ENCODE data around the gene CYP1A2. TPM values are rescaled to one million over a fixed set of nuclear protein-coding genes. Genes with fewer than 3 reads are reported as not detected.

CYP1A2 gene
- total RNA-seq, 2 experiments from 2014 or later: not detected

GRCh38 chr15:74724570-74725224 lies 23.9 kb upstream of the CYP1A2 start:
- CTCF ChIA-PET: interaction anchor here (0.6 to 1.1 kb wide), 2 partner anchors 9 to 86 kb away, joined by 3 to 4 read pairs; no protein-coding TSS in a partner anchor
- Mint-ChIP-seq H3K27me3 (peaks cover under 1% of the 10 kb centered on the region), H3K27ac (no peak overlapping the region), H3K4me1 (ENCODE audit: low read depth) (peaks cover 5% of the 10 kb centered on the region), H3K9me3 (no peaks in the 10 kb centered on the region), H3K36me3 (ENCODE audit: low read depth) (no peaks in the 10 kb centered on the region), H3K4me3 (peak overlapping the region; percentile 86)
- DNase-seq: peak in 1 of 14 experiments; percentile 20
- H3K9me3 ChIP-seq (ENCODE audit: control insufficient read depth in 1 of 2, insufficient read depth in 1 of 2, low read length in 2 of 2): no peaks in the 10 kb centered on the region
- no peak for TF ChIP-seq CTCF (IDR thresholded peaks at IDR 0.05)
- POLR2A ChIA-PET: interaction anchor here (1.2 kb wide), 2 partner anchors 57 to 109 kb away, joined by 3 to 6 read pairs; partner anchors contain the start of genes CLK3 and CSK
- intact Hi-C loops (cut with DNase I, micrococcal nuclease): no loop called here
- H3K27ac ChIP-seq (ENCODE audit: low read depth in 1 of 2, low read length in 2 of 2): no peak overlapping the region
- no peaks in the 10 kb centered on the region for H3K27me3 ChIP-seq (ENCODE audit: control insufficient read depth in 1 of 2, insufficient read depth in 2 of 2, low read length in 2 of 2)
- no peak for ATAC-seq (ENCODE audit: poor library complexity)
- peaks cover 15% of the 10 kb centered on the region for H3K4me1 ChIP-seq (ENCODE audit: insufficient read depth, low read length)
- H3K4me3 ChIP-seq (ENCODE audit: low read length): no peak overlapping the region
- no peaks in the 10 kb centered on the region for H3K36me3 ChIP-seq (ENCODE audit: insufficient read depth, low read length)

GRCh38 chr15:74725225-74725774 lies 23.3 kb upstream of the CYP1A2 start, which contains the start of gene CYP1A1:
Gene CYP1A1 (minus strand): TSS chr15:74725528. CDS start chr15:74723097, 2,431 bp downstream.
- Mint-ChIP-seq H3K27ac (no peak within 1 kb of the TSS), H3K4me3 (peak within 1 kb of the TSS; percentile 86), H3K27me3 (peaks cover 5% of the 10 kb centered on the region), H3K4me1 (ENCODE audit: low read depth) (peaks cover 5% of the 10 kb centered on the region), H3K36me3 (ENCODE audit: low read depth) (no peaks in the 10 kb centered on the region), H3K9me3 (no peaks in the 10 kb centered on the region)
- CTCF ChIA-PET: interaction anchor here (0.6 to 1.1 kb wide), 2 partner anchors 10 to 87 kb away, joined by 3 to 4 read pairs; no protein-coding TSS in a partner anchor
- Histone ChIP-seq H3K9me3 (ENCODE audit: control insufficient read depth in 1 of 2, insufficient read depth in 1 of 2, low read length in 2 of 2) (no peaks in the 10 kb centered on the region), H3K36me3 (ENCODE audit: insufficient read depth, low read length) (no peaks in the 10 kb centered on the region), H3K4me1 (ENCODE audit: insufficient read depth, low read length) (peaks cover 15% of the 10 kb centered on the region), H3K27ac (ENCODE audit: low read depth in 1 of 2, low read length in 2 of 2) (no peak within 1 kb of the TSS), H3K4me3 (ENCODE audit: low read length) (peak within 1 kb of the TSS; percentile 71), H3K27me3 (ENCODE audit: control insufficient read depth in 1 of 2, insufficient read depth in 2 of 2, low read length in 2 of 2) (peaks cover 0 to 2% of the 10 kb centered on the region in 2 experiments)
- peak; percentile 51 for ATAC-seq (ENCODE audit: poor library complexity)
- POLR2A ChIA-PET: interaction anchor here (0.6 to 1.2 kb wide), 6 partner anchors 12 to 110 kb away, joined by 3 to 7 read pairs (median 4); partner anchors contain the start of genes CLK3, CSK and EDC3
- peak in 8 of 14 experiments; percentile 23 to 60 (median 36) for DNase-seq
- no peak for TF ChIP-seq CTCF (IDR thresholded peaks at IDR 0.05)
- intact Hi-C loops (cut with DNase I, micrococcal nuclease): no loop called here

- Mint-ChIP-seq H3K27me3 (peaks cover 11% of the 10 kb centered on the region), H3K27ac (no peak overlapping the region), H3K36me3 (ENCODE audit: low read depth) (no peaks in the 10 kb centered on the region), H3K4me3 (peak overlapping the region; percentile 86), H3K4me1 (ENCODE audit: low read depth) (peaks cover 5% of the 10 kb centered on the region), H3K9me3 (no peaks in the 10 kb centered on the region)
- ChIA-PET POLR2A (interaction anchor here (0.6 to 1.2 kb wide), 8 partner anchors 11 to 801 kb away, joined by 3 to 7 read pairs (median 3); partner anchors contain the start of genes CLK3, CSK and EDC3), CTCF (interaction anchor here (1.1 kb wide), 1 partner anchor 11 kb away, joined by 3 read pairs; no protein-coding TSS in a partner anchor)
- Histone ChIP-seq H3K27ac (ENCODE audit: low read depth in 1 of 2, low read length in 2 of 2) (no peak overlapping the region), H3K4me3 (ENCODE audit: low read length) (peak overlapping the region; percentile 71), H3K27me3 (ENCODE audit: control insufficient read depth in 1 of 2, insufficient read depth in 2 of 2, low read length in 2 of 2) (peaks cover 0 to 6% of the 10 kb centered on the region in 2 experiments), H3K4me1 (ENCODE audit: insufficient read depth, low read length) (peaks cover 15% of the 10 kb centered on the region), H3K36me3 (ENCODE audit: insufficient read depth, low read length) (no peaks in the 10 kb centered on the region), H3K9me3 (ENCODE audit: control insufficient read depth in 1 of 2, insufficient read depth in 1 of 2, low read length in 2 of 2) (no peaks in the 10 kb centered on the region)
- peak; percentile 17 to 87 (median 37) for DNase-seq
- no peak for TF ChIP-seq CTCF (IDR thresholded peaks at IDR 0.05)
- intact Hi-C loops (cut with DNase I, micrococcal nuclease): loop anchor here in 1 of 2 experiments (2.0 kb wide), 1 partner anchor 29 kb away; the partner anchor contains the start of gene EDC3
- peak; percentile 75 for ATAC-seq (ENCODE audit: poor library complexity)
These were observed 22.5 kb upstream of the CYP1A2 start for GRCh38 chr15:74725845-74726773.

Data from CD4-positive, alpha-beta T cell (primary cell).